Measurements from ENCODE around the gene CLCNKB. TPM values are rescaled to one million over a fixed set of nuclear protein-coding genes. Genes with fewer than 3 reads are reported as not detected.
"Not testable (repeated sequence)": the region's sequence is repeated elsewhere in the genome, so short reads cannot be mapped to it uniquely, and the experiment has no call there.

The CLCNKB gene
- total RNA-seq, 1 experiment from 2014 or later = 0.05 TPM

DNA sequence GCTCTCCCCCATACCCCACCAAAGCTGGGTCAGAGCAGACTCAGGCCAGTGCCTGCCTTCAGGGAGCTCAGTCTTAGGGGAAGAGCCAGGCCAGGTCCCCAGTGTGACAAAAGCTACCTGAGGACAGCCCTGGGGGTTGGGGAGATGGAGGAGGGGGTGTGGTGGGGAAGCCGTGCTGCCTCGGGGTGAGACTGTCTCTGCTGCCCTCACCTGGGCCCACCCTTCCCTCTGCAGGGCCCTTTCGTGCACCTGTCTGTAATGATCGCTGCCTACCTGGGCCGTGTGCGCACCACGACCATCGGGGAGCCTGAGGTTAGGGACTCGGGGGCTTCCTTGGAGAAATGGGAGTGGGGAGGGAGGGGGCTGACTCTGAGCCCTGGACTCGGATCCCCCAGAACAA lies 17.3 kb upstream of the CLCNKB start:
- in situ Hi-C loops (cut with HindIII; ENCODE audit: low pct_unique_long_range_greater_than_20kb, low sequenced_read_pairs); DNase-seq (ENCODE audit: low read depth, low spot score): not testable (repeated sequence)

GRCh38 chr1:16026723-16027484 lies 16.7 kb upstream of the CLCNKB start:
- in situ Hi-C loops (cut with HindIII; ENCODE audit: low pct_unique_long_range_greater_than_20kb, low sequenced_read_pairs) = no loop called here
- peak; percentile 15 for DNase-seq (ENCODE audit: low read depth, low spot score)

GRCh38 chr1:16028237-16029002 lies 15.2 kb upstream of the CLCNKB start:
- in situ Hi-C loops (cut with HindIII; ENCODE audit: low pct_unique_long_range_greater_than_20kb, low sequenced_read_pairs) = no loop called here
- no peak for DNase-seq (ENCODE audit: low read depth, low spot score)

DNA sequence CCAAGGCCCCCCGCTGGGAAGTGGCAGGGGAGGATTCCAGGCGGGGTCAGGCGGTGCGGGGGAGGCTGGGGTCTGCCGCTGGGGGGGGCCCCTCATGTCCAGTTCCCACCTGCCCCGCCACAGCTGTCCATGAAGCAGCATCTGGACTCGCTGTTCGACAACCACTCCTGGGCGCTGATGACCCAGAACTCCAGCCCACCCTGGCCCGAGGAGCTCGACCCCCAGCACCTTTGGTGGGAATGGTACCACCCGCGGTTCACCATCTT lies 14.6 kb upstream of the CLCNKB start:
- in situ Hi-C loops (cut with HindIII; ENCODE audit: low pct_unique_long_range_greater_than_20kb, low sequenced_read_pairs); DNase-seq (ENCODE audit: low read depth, low spot score): not testable (repeated sequence)

DNA sequence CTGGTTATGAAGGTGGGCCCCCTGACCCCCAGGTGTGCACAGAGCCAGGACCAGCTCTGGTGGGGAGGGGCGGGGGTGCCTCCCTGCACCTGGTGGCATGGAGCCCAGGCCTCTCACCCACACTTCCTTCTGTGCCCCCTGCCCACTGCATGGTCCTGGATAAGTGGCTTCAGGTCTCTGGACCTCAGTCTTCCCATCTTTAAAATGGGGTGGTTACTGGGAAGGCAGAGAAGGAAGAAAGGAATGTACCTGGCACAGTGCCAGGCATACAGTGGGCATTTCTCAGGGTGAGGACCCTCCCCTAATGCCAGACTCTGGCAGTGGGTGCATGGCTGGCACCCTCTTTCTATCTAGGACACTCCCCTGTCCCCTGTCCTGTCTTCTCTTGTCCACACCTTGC lies 14.3 kb upstream of the CLCNKB start:
- no peak for DNase-seq (ENCODE audit: low read depth, low spot score)
- in situ Hi-C loops (cut with HindIII; ENCODE audit: low pct_unique_long_range_greater_than_20kb, low sequenced_read_pairs) = no loop called here

DNA sequence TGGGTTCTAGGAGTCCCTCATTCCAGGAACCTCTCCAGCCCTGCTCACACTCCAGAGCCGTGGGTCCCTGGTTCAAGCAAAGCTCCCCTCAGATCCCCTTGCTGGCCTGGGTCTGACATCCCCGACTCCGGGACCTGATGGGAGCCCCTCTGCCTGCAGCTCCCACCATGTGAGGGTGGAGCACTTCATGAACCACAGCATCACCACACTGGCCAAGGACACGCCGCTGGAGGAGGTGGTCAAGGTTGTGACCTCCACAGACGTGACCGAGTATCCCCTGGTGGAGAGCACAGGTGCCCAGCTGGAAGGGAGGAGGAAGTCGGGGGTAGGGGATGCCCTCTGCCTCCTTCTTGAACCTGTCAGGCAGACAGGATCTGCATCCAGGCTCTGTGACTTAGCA lies 12.0 kb upstream of the CLCNKB start:
- in situ Hi-C loops (cut with HindIII; ENCODE audit: low pct_unique_long_range_greater_than_20kb, low sequenced_read_pairs) = no loop called here
- DNase-seq (ENCODE audit: low read depth, low spot score) = no peak

- DNase-seq (ENCODE audit: low read depth, low spot score) = peak; percentile 91
- in situ Hi-C loops (cut with HindIII; ENCODE audit: low pct_unique_long_range_greater_than_20kb, low sequenced_read_pairs) = no loop called here
These were observed 11.0 kb upstream of the CLCNKB start for GRCh38 chr1:16032388-16033102.

DNA sequence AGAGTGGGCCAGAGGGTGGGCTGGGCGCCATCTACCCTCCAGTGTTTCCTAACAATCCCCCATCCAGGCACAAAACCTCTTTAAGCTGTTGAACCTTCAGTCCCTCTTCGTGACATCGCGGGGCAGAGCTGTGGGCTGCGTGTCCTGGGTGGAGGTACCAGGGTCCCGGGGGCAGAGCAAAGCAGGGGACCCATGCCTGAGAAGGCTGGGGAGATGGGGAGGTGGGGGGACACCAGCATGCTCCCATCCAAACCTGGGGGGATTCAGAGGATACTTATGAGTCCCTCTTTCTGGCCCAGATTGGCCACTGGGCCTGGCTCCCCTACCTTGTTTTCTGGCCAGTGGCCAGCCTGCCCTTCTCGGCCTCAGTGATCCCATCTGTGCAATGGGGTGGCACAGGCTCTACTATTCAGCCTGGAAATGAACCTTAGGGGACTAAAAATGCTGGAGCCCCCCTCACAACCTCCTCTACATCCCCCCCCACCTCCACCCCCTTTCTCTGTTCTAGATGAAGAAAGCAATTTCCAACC lies 10.4 kb upstream of the CLCNKB start:
- in situ Hi-C loops (cut with HindIII; ENCODE audit: low pct_unique_long_range_greater_than_20kb, low sequenced_read_pairs); DNase-seq (ENCODE audit: low read depth, low spot score): not testable (repeated sequence)

GRCh38 chr1:16036461-16036860 lies 7.1 kb upstream of the CLCNKB start:
- in situ Hi-C loops (cut with HindIII; ENCODE audit: low pct_unique_long_range_greater_than_20kb, low sequenced_read_pairs); DNase-seq (ENCODE audit: low read depth, low spot score): not testable (repeated sequence)

DNA sequence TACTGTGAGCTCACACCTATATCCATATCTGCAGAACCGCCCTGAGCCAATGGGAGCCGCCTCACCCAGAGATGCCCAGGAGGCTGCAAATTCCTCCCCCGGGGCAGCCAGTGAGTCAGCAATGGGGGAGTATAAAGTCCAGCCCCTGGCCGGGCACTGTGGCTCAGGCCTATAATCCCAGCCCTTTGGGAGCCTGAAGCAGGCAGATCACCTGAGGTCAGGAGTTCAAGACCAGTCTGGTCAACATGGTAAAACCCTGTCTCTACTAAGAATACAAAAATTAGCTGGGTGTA lies 5.0 kb upstream of the CLCNKB start:
- no peak for DNase-seq (ENCODE audit: low read depth, low spot score)
- in situ Hi-C loops (cut with HindIII; ENCODE audit: low pct_unique_long_range_greater_than_20kb, low sequenced_read_pairs) = no loop called here

DNA sequence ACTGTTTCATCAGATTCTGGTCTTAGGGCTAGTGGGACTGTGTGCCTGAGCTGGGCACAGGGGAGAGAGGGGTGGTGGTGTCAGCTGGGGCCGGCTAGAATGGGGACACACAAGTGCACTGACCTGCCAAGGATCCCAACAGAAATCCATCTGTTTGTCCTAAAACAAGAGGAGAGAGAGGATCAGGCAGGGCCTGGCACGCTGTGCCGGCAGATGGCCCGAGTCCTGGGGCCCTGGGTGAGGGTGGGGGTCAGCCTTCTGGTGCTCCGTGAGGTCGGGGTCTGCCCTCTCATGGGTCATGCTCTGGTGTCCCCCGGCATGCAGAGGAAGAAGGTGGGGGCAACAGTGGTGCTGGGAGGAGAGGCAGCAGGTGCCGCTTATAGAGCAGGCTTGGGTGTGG lies 3.7 kb upstream of the CLCNKB start:
- in situ Hi-C loops (cut with HindIII; ENCODE audit: low pct_unique_long_range_greater_than_20kb, low sequenced_read_pairs); DNase-seq (ENCODE audit: low read depth, low spot score): not testable (repeated sequence)

- in situ Hi-C loops (cut with HindIII; ENCODE audit: low pct_unique_long_range_greater_than_20kb, low sequenced_read_pairs) = no loop called here
- no peak for DNase-seq (ENCODE audit: low read depth, low spot score)
These were observed 2.4 kb upstream of the CLCNKB start for GRCh38 chr1:16041200-16041599.

- no peak for DNase-seq (ENCODE audit: low read depth, low spot score)
- in situ Hi-C loops (cut with HindIII; ENCODE audit: low pct_unique_long_range_greater_than_20kb, low sequenced_read_pairs) = no loop called here
These were observed 1.5 kb upstream of the CLCNKB start for GRCh38 chr1:16042096-16042495.

- not testable (repeated sequence) for DNase-seq (ENCODE audit: low read depth, low spot score)
These were observed 928 bp upstream of the CLCNKB start for GRCh38 chr1:16042654-16043053.

DNA sequence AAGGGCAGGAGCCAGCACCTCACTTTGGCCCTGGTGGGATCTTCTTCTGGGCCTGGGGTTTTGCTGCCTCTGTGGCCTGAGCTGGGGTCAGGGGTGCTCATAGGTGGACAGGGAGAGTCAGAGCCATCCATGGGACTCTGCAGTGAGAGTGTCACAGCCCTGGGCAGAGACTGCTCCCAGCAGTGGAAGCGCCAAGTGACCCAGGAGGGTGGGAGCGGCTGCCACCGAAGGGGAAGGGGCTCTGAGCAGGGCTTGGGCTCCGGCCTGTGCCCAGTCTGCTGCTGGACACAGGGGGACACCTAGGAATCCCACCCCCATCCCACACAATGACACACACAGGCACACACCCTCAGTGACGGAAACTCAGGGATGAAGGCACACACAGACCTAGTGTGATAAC lies 368 bp downstream of the CLCNKB start:
- in situ Hi-C loops (cut with HindIII; ENCODE audit: low pct_unique_long_range_greater_than_20kb, low sequenced_read_pairs) = no loop called here
- no peak for DNase-seq (ENCODE audit: low read depth, low spot score)

More at GRCh38 chr1:16042654-16043053, 928 bp upstream of the CLCNKB start:
- in situ Hi-C loops (cut with HindIII; ENCODE audit: low pct_unique_long_range_greater_than_20kb, low sequenced_read_pairs) = not testable (repeated sequence)

DNA sequence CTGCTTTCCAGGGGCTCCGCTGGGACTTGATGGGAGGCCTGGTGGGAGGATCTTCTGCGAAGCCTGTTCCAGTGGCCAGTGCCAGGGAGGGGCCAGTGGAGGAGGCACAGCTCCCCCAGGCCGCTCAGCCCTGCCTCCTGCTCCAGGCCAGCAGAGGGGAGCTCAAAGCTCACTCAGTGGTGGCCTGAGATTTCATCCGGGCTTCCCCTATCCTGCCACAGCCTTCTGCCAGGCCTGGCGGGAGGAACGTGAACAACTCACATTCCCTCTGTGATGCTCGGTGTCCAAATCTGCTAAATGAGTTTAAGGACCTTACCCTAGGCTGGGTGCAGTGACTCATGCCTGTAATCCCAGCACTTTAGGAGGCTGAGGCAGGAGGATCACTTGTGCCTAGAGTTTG lies 3.3 kb downstream of the CLCNKB start:
- in situ Hi-C loops (cut with HindIII; ENCODE audit: low pct_unique_long_range_greater_than_20kb, low sequenced_read_pairs) = no loop called here
- DNase-seq (ENCODE audit: low read depth, low spot score) = no peak

DNA sequence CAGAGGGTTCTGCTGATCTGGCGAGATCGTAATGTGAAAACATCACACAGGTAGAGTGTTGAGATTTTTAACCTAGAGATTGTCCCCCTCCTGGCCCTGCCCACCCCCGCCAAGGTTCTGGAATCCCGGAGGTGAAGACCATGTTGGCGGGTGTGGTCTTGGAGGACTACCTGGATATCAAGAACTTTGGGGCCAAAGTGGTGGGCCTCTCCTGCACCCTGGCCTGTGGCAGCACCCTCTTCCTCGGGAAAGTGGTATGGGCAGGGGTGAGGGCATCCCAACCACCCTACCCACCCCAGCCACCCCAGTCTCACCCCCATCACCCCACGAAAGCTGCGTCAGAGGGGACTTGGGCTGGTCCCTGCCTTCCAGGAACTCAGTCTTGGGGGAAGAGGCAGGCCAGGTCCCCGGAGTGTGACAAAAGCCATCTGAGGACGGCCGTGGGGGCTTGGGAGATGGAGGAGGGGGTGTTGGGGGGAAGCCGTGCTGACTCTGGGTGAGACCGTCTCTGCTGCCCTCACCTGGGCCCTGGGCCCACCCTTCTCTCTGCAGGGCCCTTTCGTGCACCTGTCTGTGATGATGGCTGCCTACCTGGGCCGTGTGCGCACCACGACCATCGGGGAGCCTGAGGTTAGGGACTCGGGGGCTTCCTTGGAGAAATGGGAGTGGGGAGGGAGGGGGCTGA lies 4.4 kb downstream of the CLCNKB start:
- DNase-seq (ENCODE audit: low read depth, low spot score) = no peak
- in situ Hi-C loops (cut with HindIII; ENCODE audit: low pct_unique_long_range_greater_than_20kb, low sequenced_read_pairs) = no loop called here

- peak; percentile 55 for DNase-seq (ENCODE audit: low read depth, low spot score)
- in situ Hi-C loops (cut with HindIII; ENCODE audit: low pct_unique_long_range_greater_than_20kb, low sequenced_read_pairs) = no loop called here
These were observed 5.1 kb downstream of the CLCNKB start for GRCh38 chr1:16048573-16049189.

Measured in SK-MEL-5 (cell line).